HEK293T (cell line): ENCODE results near the gene FSIP1.

ENCODE experiments used
- CTCF ChIA-PET: fragments of 350-600 bp; formaldehyde crosslinking; extraction: SDS; loops from one replicate; lab custom pipeline; 2021; ENCODE audit warnings: antibody characterized with exemption, inconsistent platforms; lab: Yijun Ruan, JAX
- POLR2A ChIA-PET: fragments of 350-600 bp; formaldehyde crosslinking; extraction: SDS; loops from one replicate; lab custom pipeline; 2020; ENCODE audit warnings: antibody characterized with exemption, inconsistent platforms; lab: Yijun Ruan, JAX
- DNase-seq: peaks from one replicate; pipeline ENCODE4 v3.0.0; 2012; ENCODE audit warnings: mixed read lengths; ENCODE audit errors: extremely low spot score
- ARNT ChIP-seq: fragments of 450-650 bp; IDR thresholded peaks from 2 replicates; pipeline ENCODE4 v1.6.1; 2017; ENCODE audit warnings: mild to moderate bottlenecking
- BHLHE40 ChIP-seq: fragments of 450-650 bp; IDR thresholded peaks from 2 replicates; pipeline ENCODE4 v1.6.1; 2016; ENCODE audit warnings: mild to moderate bottlenecking, moderate library complexity, borderline replicate concordance
- CTBP1 ChIP-seq: fragments of 450-650 bp; IDR thresholded peaks from 2 replicates; pipeline ENCODE4 v1.6.1; 2016; ENCODE audit warnings: borderline replicate concordance
- ELF4 ChIP-seq: fragments of 450-650 bp; IDR thresholded peaks from 2 replicates; pipeline ENCODE4 v1.6.1; 2017; ENCODE audit warnings: antibody characterized with exemption
- FOXA1 ChIP-seq: fragments of 450-650 bp; IDR thresholded peaks from 2 replicates; pipeline ENCODE4 v1.6.1; 2016; ENCODE audit warnings: mild to moderate bottlenecking
- FOXK2 ChIP-seq: fragments of 450-650 bp; IDR thresholded peaks from 2 replicates; pipeline ENCODE4 v1.6.1; 2016; ENCODE audit warnings: mild to moderate bottlenecking
- FOXM1 ChIP-seq: fragments of 450-650 bp; IDR thresholded peaks from 2 replicates; pipeline ENCODE4 v1.6.1; 2017; ENCODE audit warnings: mild to moderate bottlenecking, borderline replicate concordance
- HDGF ChIP-seq: fragments of 450-650 bp; IDR thresholded peaks from 2 replicates; pipeline ENCODE4 v1.6.1; 2017; ENCODE audit warnings: antibody characterized with exemption, borderline replicate concordance
- L3MBTL2 ChIP-seq: fragments of 450-650 bp; conservative IDR thresholded peaks from 2 replicates; pipeline ENCODE4 v1.6.1; 2016; ENCODE audit warnings: mild to moderate bottlenecking
- LEF1 ChIP-seq: fragments of 450-650 bp; IDR thresholded peaks from 2 replicates; pipeline ENCODE4 v1.6.1; 2017; ENCODE audit warnings: mild to moderate bottlenecking, borderline replicate concordance
- NFRKB ChIP-seq: fragments of 450-650 bp; IDR thresholded peaks from 2 replicates; pipeline ENCODE4 v1.6.1; 2016; ENCODE audit warnings: mild to moderate bottlenecking, moderate library complexity
- SP1 ChIP-seq: fragments of 450-650 bp; IDR thresholded peaks from 2 replicates; pipeline ENCODE4 v1.6.1; 2017
- SUZ12 ChIP-seq: fragments of 450-650 bp; IDR thresholded peaks from 2 replicates; pipeline ENCODE4 v1.6.1; 2016; ENCODE audit warnings: mild to moderate bottlenecking
- TARDBP ChIP-seq: fragments of 450-650 bp; IDR thresholded peaks from 2 replicates; pipeline ENCODE4 v1.6.1; 2016
- ZNF384 ChIP-seq: fragments of 450-650 bp; IDR thresholded peaks from 2 replicates; pipeline ENCODE4 v1.6.1; 2016
- TF ChIP-seq, protein P1 (sequence below): fragments of 450-650 bp; IDR thresholded peaks from 2 replicates; pipeline ENCODE4 v1.6.1; 2016

FSIP1 gene

DNA sequence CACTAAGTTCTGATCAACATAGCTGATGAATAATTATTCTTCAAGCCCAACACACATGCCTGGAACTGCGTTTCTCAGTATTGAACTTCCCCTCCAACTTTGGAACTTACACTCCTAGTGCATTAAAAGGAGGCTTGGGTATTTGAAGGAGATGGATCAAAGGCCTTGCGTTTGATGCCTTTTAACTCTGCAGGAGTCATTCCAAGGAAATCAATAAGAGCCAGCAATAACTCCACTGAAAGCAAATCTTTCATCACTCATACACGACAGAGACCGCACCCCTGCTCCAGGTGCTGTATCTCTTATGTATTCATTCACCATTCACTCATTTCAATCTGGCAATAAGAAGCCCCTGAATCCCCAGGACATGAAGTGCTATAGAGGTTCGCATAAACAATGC lies 14.0 kb upstream of the FSIP1 start:
- TF ChIP-seq FOXM1 (no peak), BHLHE40 (no peak), NFRKB (no peak), HDGF (no peak), FOXA1 (no peak), L3MBTL2 (no peak), CTBP1 (no peak), TARDBP (no peak), FOXK2 (no peak), SP1 (no peak), SUZ12 (no peak)
- ChIA-PET POLR2A (no interaction called here), CTCF (interaction anchor here (0.8 kb wide), 1 partner anchor 10 kb away, joined by 3 read pairs; no protein-coding TSS in a partner anchor)
- DNase-seq = no peak

DNA sequence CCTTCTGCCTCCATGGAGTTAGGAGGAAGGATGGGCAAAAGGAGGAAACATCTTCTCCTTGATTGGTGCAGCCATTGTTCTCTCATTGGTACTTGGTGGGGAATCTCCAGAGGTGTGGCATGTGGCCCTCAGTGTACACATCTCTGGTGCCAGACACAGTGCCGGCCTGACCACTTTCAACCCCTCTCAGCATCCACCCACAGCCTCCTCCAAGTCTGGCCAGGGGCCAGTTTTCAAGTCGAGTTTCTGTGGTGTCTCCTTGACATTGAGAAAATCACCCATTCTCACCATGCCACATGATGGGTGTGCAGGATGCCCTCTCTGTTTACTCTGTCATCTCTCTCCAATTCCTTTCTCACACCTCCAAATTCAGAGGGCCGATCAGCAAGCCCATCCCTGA lies 12.8 kb upstream of the FSIP1 start:
- CTCF ChIA-PET = no interaction called here
- TF ChIP-seq CTBP1 (no peak), ELF4 (no peak), FOXM1 (no peak), HDGF (no peak), L3MBTL2 (no peak), TARDBP (no peak), ARNT (no peak), ZNF384 (no peak), FOXA1 (no peak), BHLHE40 (no peak)
- TF ChIP-seq, protein P1, sequence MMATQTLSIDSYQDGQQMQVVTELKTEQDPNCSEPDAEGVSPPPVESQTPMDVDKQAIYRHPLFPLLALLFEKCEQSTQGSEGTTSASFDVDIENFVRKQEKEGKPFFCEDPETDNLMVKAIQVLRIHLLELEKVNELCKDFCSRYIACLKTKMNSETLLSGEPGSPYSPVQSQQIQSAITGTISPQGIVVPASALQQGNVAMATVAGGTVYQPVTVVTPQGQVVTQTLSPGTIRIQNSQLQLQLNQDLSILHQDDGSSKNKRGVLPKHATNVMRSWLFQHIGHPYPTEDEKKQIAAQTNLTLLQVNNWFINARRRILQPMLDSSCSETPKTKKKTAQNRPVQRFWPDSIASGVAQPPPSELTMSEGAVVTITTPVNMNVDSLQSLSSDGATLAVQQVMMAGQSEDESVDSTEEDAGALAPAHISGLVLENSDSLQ = no peak
- POLR2A ChIA-PET = no interaction called here
- DNase-seq = no peak

DNA sequence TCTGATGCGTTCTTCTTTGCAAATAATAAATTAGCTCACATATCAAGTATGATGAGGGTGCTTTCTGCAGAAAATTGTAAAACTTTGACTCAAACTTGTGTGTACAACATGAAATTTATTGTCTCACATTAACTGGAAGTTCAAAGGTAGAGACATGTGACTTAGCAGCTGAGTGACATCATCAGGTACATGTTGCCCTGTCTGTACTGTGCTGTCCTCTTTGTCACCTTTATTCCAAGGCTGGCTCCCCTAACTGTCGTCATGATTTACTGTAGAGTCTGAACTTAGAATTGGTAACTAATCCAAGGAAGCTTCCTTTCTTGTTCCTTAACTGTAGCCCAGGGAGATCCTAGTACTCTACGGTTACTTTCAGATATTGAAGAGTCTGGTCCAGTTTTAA lies 12.3 kb upstream of the FSIP1 start:
- TF ChIP-seq, protein P1 = no peak
- TF ChIP-seq FOXA1 (no peak), NFRKB (no peak), CTBP1 (no peak)
- DNase-seq = no peak
- ChIA-PET CTCF (no interaction called here), POLR2A (interaction anchor here (1.2 kb wide), 1 partner anchor 139 kb away, joined by 3 read pairs; the partner anchor contains the start of gene EIF2AK4)

DNA sequence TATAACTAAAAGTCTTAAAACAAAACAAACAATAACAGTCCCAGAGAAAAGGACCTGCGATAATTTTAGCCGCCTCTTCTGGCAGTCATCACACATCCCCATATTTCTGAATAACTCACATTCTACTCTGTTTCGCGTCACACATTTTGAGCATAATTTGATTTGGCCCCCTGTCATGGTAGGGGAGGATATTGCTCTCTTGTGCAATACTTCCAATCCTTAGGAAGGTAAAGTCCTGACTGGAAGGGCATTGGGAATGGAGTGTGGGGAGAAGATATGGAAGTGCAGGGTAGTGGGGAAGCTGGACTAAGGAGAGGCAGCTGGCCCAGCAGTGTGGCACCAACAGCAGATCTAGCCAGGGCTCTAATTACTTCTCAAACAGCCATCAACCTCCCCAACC lies 11.3 kb upstream of the FSIP1 start:
- POLR2A ChIA-PET = interaction anchor here (0.7 to 1.2 kb wide), 2 partner anchors 140 to 442 kb away, joined by 3 read pairs; partner anchors contain the start of gene EIF2AK4
- TF ChIP-seq NFRKB = no peak
- TF ChIP-seq CTBP1 = no peak
- TF ChIP-seq FOXM1 = no peak
- no peak for TF ChIP-seq ZNF384
- TF ChIP-seq L3MBTL2 = no peak
- no peak for TF ChIP-seq SUZ12
- no peak for TF ChIP-seq ELF4
- no peak for TF ChIP-seq FOXA1
- no peak for TF ChIP-seq FOXK2
- no peak for TF ChIP-seq TARDBP
- no peak for TF ChIP-seq LEF1
- TF ChIP-seq SP1 = no peak
- TF ChIP-seq BHLHE40 = no peak
- TF ChIP-seq, protein P1 = no peak
- TF ChIP-seq ARNT = no peak
- TF ChIP-seq HDGF = no peak
- CTCF ChIA-PET = no interaction called here
- DNase-seq = no peak

DNA sequence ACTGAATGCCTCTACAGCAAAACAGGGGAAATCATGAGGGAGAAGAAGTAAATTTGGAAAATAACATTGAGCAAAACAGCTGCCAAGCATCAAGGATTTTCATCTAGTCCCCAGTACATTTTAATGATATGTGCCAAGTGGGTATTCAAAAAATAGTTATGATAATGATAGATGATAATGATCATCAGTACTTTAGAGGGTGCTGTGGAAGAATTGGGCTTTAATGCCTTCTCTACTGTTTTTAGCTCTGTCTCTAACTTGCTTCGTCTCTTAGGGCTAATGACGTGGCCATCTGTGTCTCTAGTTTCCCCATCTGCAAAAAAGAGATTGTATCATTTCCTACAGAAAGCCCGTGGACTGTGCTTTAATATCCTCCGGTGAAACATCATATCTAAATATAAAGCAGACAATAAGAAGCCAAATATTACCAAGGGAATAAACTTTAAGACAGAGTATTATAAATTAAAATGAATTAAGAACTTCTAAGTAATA lies 10.2 kb upstream of the FSIP1 start:
- CTCF ChIA-PET = no interaction called here
- POLR2A ChIA-PET = no interaction called here
- no peak for TF ChIP-seq FOXA1
- no peak for TF ChIP-seq LEF1
- TF ChIP-seq, protein P1 = no peak
- TF ChIP-seq NFRKB = no peak
- no peak for TF ChIP-seq TARDBP
- DNase-seq = no peak

DNA sequence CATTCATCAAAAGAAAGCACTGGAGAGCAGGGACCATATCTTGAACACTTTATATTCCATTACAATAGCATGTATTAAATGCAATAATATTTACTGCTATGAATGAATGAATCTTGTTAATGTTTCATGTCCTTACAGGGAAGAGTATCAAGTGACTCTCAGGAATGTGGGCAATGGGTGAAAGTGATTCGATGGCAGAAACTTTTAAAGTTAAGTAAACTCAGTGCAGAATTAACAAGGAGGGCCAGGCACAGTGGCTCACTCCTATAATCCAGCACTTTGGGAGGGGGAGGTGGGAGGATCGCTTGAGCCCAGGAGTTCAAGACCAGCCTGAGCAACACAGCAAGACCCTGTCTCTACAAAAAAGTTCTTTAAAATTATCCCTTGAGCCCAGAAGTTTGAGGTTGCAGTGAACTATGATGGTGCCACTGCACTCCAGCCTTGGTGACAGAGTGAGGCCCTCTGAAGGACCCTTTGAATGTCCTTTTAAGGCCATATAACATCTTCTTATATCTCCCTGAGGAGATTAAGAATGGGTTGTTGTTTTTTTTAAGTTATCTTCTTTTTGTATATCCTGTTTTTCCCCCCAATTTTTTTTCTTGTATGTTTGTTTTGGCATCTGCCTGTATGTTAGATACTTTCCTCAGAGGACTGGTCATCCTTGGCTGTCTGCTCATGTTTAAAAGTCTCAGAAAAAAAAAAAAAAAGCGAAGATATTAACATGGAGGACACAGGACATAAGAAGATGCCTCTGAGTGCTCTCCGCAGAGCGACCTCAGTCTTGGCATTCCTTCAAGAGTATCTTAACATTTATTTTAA lies 9.6 kb upstream of the FSIP1 start:
- TF ChIP-seq NFRKB = no peak
- TF ChIP-seq FOXA1 = no peak
- no peak for TF ChIP-seq TARDBP
- no peak for TF ChIP-seq FOXK2
- no peak for TF ChIP-seq SUZ12
- TF ChIP-seq SP1 = no peak
- no peak for TF ChIP-seq CTBP1
- no peak for TF ChIP-seq LEF1
- TF ChIP-seq BHLHE40 = no peak
- TF ChIP-seq FOXM1 = no peak
- TF ChIP-seq L3MBTL2 = no peak
- no peak for TF ChIP-seq HDGF
- TF ChIP-seq ELF4 = no peak
- no peak for TF ChIP-seq ARNT
- TF ChIP-seq, protein P1 = no peak
- TF ChIP-seq ZNF384 = no peak
- ChIA-PET POLR2A (no interaction called here), CTCF (no interaction called here)
- DNase-seq = no peak
